Left cardiac atrium (tissue), 4 donors: Measurements from ENCODE around the gene NXPH4. TPM values are rescaled to one million over a fixed set of nuclear protein-coding genes. Genes with fewer than 3 reads are reported as not detected.
A peak's percentile ranks its signal among the peaks of the same experiment; 100 is the strongest.

Experiments used
- ATAC-seq, 2 donors: fragments of 200-7000 bp; cut with Tn5 transposase; one replicate each; pipeline ENCODE4 v1.9.1; 2020; ENCODE audit warnings: mild to moderate bottlenecking in 2 of 2, moderate library complexity in 2 of 2
- DNase-seq: peaks from one replicate; pipeline ENCODE4 v3.0.0-alpha.2; 2020
- intact Hi-C, 2 donors: fragments of 100-400 bp; cut with DNase I; formaldehyde crosslinking; loops; one replicate each; pipeline versions ENCODE4 v1.14.1 to v1.15.1; 2022 to 2023
- long read RNA-seq: library from polyadenylated mRNA; unstranded; transcript quantifications from one replicate; pipeline ENCODE4 v2.0.0, GENCODE V29; 2021
- total RNA-seq, 2 donors: library from RNA; stranded (reverse); fragmentation: NEBNext Ultra II Directional; extraction: Animal tissue kit (Norgen Biotek cat#: 25700); gene quantifications; one replicate each; pipeline ENCODE4 v1.2.1, GENCODE V29; 2021
- donor health status: DM: no; HTN: yes; CAD: no.
- donor health status: DM: no; HTN: yes; CAD: no; lungs with severe emphysema.
- donor health status: DM: yes; HTN: yes; CAD: no.
- donor health status: Dilated cardiomyopathy.

Gene NXPH4
- 1 to 10 TPM in 1 of 2 donors, under 1 TPM in 1; 0.50 to 2.1 TPM for total RNA-seq
- long read RNA-seq = 0 reads

- ATAC-seq = peak; percentile 2 to 7
- peak; percentile 59 for DNase-seq
- intact Hi-C loops = no loop called here
Observed at GRCh38 chr12:57216014-57216911, at the start of gene NXPH4. TSS of gene NXPH4 (plus strand) at chr12:57216794. CDS start at chr12:57216970, 176 bp downstream.

DNA sequence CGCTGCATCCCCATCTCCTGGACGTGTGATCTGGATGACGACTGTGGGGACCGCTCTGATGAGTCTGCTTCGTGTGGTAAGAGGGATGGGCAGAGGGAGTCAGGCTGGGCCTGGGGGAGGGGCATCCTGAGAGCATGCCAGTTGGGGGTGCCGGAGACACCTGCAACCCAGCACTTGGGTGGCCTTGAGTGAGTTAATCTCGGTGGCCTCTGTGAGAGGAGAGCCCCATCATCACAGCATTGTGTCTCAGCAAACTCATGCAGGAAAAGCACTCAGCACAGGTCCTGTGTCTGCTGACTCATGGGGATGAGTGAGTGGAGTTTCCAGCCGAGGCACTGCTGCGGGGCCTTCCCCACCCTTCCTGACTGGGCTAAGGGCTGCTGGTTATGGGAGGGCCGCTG, 49.6 kb upstream of the NXPH4 start:
- ATAC-seq (no peak), DNase-seq (no peak)
- intact Hi-C loops = no loop called here

DNA sequence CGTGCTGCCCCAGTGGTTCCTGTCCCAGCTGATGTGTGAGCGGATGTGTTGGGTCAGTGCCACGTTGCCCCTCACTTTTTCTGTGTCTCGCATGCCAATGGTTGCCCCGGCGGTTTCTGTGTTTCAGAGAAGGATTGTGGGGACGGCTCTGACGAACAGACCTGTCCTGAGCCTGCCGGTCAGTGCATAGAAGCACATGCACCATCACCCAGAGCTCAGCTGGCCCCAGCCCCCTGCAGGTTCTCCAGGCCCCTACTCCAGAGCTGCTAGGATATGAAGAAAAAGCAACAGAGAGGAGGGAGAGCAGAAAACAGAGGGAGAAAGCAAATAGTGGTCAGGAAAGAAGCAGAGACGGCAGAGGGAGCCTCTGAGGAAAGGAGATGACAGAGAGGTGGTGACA, 48.5 kb upstream of the NXPH4 start:
- no peak for ATAC-seq
- intact Hi-C loops = no loop called here
- no peak for DNase-seq

DNA sequence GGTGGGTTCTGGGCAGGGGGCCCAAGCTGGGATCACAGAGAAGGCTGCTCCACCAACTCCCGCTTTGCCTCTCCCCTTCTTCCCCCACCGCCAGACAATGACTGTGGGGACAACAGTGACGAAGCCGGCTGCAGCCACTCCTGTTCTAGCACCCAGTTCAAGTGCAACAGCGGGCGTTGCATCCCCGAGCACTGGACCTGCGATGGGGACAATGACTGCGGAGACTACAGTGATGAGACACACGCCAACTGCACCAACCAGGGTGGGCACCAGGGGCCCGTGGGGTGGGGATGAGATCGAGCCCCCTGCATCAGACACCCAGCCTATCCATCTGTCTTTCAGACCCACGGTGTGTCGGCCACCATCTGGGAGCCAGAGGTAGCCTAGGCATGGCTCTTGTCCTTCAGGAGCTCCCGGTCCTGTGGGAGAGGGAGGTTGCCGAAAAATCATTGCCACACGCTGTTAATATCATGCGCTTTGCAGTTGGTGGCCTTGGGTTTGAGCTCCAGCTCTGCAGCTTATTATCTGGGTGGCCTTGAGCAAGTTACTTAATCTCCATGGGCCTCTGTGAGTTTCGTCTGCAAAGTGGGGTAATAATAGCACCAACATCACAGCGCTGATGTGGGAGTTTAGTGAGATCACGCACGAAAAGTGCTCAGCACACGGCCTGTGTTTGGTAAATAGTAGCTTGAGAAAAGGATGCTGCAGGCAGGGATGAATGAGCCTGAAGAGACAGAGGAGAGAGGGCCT, 47.4 kb upstream of the NXPH4 start:
- intact Hi-C loops = no loop called here
- DNase-seq = no peak
- no peak for ATAC-seq

DNA sequence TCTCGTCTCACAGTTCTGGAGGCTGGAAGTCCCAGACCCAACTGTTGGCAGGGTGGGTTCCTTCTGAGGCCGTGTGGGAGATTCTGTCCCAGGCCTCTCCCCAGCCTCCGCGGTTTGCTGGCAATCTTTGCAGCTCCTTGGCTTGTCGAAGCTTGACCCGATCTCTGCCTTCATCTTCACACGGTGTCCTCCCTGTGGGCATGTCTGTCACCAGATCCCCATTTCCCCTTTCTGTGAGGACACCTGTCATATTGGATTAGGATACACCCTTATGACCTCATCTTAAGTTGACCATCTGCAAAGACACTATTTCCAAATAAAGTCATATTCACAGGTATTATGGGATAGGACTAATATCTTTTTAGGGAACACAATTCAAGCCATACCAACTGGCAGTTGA, 46.6 kb upstream of the NXPH4 start:
- ATAC-seq (no peak), DNase-seq (no peak)
- intact Hi-C loops = loop anchor here in 1 of 2 donors (5.0 to 10.0 kb wide), 2 partner anchors 38 to 105 kb away; no protein-coding TSS in a partner anchor

DNA sequence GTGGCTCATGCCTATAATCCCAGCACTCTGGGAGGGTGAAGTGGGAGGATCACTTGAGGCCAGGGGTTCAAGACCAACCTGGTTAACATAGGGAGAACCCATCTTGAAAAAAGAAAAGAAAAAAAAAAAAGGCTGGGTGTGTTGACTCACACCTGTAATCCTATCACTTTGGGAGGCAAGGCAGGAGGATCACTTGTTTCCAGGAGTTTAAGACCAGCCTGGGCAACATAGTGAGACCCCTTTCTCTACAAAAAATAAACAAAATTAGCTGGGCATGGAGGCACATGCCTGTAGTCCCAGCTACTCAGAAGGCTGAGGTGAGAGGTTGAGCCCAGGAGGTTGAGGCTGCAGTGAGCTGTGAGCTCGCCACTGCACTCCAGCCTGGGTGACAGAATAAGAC, 46.2 kb upstream of the NXPH4 start:
- DNase-seq (no peak), ATAC-seq (no peak)
- intact Hi-C loops = loop anchor here in 1 of 2 donors (5.0 to 10.0 kb wide), 2 partner anchors 38 to 106 kb away; no protein-coding TSS in a partner anchor

- DNase-seq (no peak), ATAC-seq (no peak)
- intact Hi-C loops = loop anchor here in 1 of 2 donors (5.0 to 10.0 kb wide), 2 partner anchors 39 to 106 kb away; no protein-coding TSS in a partner anchor
Observed at GRCh38 chr12:57170927-57171326, 45.7 kb upstream of the NXPH4 start.

DNA sequence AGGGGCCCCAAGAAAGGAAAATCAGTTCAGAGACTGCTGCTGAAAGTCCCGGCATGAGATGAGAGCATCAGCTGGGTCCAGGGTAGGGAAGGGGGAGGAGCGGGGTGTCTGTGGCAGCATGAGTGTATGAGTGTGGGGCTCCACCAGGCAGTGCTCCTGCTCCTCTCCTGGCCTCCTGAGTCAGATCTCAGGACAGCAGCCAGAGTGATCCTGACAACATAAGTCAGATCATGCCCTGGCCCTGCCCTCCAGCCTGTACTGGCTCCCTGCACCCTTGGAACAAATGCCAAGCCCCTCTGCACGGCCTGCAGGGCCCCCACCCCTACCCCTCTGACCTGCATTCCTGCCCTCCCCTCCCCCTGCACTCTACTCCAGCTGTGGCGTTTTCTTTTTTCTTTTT, 44.9 kb upstream of the NXPH4 start:
- intact Hi-C loops = loop anchor here (2.0 to 10.0 kb wide), 3 partner anchors 39 to 107 kb away; no protein-coding TSS in a partner anchor
- DNase-seq (no peak), ATAC-seq (peak; percentile 10 to 41)

GRCh38 chr12:57173089-57173488, 43.5 kb upstream of the NXPH4 start:
- ATAC-seq = peak; percentile 13 to 20
- no peak for DNase-seq
- intact Hi-C loops = loop anchor here (2.0 to 10.0 kb wide), 3 partner anchors 41 to 108 kb away; no protein-coding TSS in a partner anchor

DNA sequence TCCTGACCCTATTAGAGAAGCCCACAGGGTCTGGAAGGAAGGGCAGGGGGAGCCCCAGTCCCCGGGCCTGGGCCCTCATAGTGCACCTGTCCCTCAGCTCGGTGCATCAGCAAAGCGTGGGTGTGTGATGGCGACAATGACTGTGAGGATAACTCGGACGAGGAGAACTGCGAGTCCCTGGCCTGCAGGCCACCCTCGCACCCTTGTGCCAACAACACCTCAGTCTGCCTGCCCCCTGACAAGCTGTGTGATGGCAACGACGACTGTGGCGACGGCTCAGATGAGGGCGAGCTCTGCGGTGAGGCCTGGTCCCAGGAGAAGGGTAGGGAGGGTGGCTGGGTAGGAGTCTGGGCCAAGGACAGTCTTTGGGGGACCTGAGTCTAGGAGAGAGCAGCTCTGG, 42.9 kb upstream of the NXPH4 start:
- DNase-seq = no peak
- ATAC-seq = no peak
- intact Hi-C loops = loop anchor here (2.0 to 10.0 kb wide), 3 partner anchors 41 to 109 kb away; no protein-coding TSS in a partner anchor

GRCh38 chr12:57175428-57176138, 41.0 kb upstream of the NXPH4 start:
- peak; percentile 38 to 56 for ATAC-seq
- intact Hi-C loops = loop anchor here in 1 of 2 donors (10.0 kb wide), 1 partner anchor 111 kb away; no protein-coding TSS in a partner anchor
- DNase-seq = peak; percentile 83

DNA sequence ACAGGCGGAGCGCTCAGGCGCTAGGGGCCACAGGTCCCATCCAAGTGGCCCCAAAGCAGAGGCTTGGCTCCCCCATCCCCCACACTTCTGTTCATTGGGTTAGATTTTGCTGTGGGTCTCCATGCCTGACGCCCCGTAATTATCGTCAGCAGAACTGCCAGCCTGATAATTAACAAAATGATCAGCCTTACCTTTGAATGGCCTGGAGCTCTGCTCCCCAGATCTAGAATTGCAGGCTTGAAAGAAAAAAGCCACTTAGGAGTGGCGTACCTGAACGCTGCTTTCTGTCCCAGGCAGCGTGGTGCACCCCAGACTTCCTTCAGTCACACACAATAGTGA, 40.5 kb upstream of the NXPH4 start:
- intact Hi-C loops = loop anchor here in 1 of 2 donors (10.0 kb wide), 1 partner anchor 111 kb away; no protein-coding TSS in a partner anchor

DNA sequence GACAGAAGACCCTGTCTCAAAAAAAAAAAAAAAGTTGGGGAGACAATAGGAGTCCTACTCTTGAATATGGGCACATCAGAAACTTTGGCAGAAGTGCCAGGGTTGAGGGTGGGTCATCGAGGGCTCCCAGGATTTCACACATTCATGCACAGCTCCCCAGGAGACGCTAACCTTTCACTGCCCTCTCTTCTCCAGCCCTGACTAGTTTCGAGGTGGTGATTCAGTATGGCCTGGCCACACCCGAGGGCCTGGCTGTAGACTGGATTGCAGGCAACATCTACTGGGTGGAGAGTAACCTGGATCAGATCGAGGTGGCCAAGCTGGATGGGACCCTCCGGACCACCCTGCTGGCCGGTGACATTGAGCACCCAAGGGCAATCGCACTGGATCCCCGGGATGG, 39.7 kb upstream of the NXPH4 start:
- DNase-seq (no peak), ATAC-seq (no peak)
- intact Hi-C loops = loop anchor here in 1 of 2 donors (10.0 kb wide), 1 partner anchor 112 kb away; no protein-coding TSS in a partner anchor

More for the DNA sequence above, 40.5 kb upstream of the NXPH4 start:
- no peak for ATAC-seq
- no peak for DNase-seq

DNA sequence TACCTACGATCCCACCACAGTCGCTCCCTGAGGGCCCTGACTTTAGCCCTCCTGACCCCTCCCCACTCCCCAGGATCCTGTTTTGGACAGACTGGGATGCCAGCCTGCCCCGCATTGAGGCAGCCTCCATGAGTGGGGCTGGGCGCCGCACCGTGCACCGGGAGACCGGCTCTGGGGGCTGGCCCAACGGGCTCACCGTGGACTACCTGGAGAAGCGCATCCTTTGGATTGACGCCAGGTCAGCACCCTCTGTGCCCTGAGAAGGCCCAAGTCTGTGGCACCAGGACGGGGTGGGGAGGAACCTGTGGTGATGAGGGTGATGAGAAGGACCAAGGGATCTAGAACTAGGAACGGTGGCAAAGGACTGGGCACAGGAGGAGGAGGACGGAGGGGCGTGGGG, 39.2 kb upstream of the NXPH4 start:
- DNase-seq = no peak
- ATAC-seq = no peak
- intact Hi-C loops = loop anchor here in 1 of 2 donors (10.0 kb wide), 1 partner anchor 113 kb away; no protein-coding TSS in a partner anchor

DNA sequence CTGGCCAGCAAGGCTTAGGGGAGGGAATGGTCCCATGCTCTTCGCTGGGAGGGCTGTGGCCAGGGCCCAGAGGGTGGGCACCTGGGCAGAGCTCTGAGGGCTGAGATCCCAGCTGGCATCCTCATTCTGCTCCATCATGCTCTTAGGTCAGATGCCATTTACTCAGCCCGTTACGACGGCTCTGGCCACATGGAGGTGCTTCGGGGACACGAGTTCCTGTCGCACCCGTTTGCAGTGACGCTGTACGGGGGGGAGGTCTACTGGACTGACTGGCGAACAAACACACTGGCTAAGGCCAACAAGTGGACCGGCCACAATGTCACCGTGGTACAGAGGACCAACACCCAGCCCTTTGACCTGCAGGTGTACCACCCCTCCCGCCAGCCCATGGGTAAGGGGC, 38.4 kb upstream of the NXPH4 start:
- DNase-seq (no peak), ATAC-seq (no peak)
- intact Hi-C loops = loop anchor here in 1 of 2 donors (10.0 kb wide), 1 partner anchor 113 kb away; no protein-coding TSS in a partner anchor

DNA sequence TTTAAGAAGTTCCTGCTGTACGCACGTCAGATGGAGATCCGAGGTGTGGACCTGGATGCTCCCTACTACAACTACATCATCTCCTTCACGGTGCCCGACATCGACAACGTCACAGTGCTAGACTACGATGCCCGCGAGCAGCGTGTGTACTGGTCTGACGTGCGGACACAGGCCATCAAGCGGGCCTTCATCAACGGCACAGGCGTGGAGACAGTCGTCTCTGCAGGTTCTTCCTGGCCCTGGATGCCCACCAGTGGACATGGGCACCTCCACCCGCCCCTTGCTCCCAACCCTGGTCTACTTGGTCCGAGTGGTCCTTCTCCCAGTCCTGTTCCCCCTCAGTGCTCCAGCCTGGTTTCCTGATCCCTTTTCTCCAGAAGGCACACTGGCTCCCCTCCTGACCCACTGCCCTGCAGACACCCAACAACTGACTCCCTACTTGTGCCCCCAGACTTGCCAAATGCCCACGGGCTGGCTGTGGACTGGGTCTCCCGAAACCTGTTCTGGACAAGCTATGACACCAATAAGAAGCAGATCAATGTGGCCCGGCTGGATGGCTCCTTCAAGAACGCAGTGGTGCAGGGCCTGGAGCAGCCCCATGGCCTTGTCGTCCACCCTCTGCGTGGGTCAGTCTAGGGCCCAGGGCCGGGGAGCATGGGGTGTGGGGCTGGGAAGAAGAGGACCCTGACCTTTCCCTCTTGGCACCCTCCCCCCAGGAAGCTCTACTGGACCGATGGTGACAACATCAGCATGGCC, 37.1 kb upstream of the NXPH4 start:
- intact Hi-C loops = loop anchor here (5.0 to 10.0 kb wide), 3 partner anchors 57 to 115 kb away; no protein-coding TSS in a partner anchor
- ATAC-seq (no peak), DNase-seq (no peak)

DNA sequence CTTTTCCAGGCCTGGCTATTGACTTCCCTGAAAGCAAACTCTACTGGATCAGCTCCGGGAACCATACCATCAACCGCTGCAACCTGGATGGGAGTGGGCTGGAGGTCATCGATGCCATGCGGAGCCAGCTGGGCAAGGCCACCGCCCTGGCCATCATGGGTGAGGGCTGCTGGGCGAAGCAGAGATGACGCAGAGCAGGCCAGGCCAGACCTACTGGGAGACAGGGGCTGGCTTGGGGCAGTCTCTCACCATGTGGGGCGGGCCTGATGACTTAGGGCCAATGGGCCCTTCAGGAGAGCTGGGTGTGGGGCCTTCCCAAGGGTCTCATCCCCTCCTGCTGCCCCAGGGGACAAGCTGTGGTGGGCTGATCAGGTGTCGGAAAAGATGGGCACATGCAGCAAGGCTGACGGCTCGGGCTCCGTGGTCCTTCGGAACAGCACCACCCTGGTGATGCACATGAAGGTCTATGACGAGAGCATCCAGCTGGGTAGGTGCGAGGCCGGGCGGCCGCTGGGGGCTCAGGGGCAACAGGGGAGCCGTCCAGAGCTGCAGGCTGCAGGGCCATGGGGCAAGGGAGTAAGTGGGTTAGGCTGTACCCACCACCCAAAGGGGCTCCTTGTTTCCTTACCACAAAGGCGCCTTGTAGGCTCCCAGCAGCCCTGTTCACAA, 36.1 kb upstream of the NXPH4 start:
- intact Hi-C loops = loop anchor here (5.0 kb wide), 2 partner anchors 58 to 113 kb away; no protein-coding TSS in a partner anchor
- no peak for ATAC-seq

More for the DNA sequence above, 36.1 kb upstream of the NXPH4 start:
- no peak for DNase-seq
